ENCODE data around the gene FBXO47. TPM values are rescaled to one million over a fixed set of nuclear protein-coding genes. Genes with fewer than 3 reads are reported as not detected.
A peak's percentile ranks its signal among the peaks of the same experiment; 100 is the strongest.
"Not testable (repeated sequence)": the region's sequence is repeated elsewhere in the genome, so short reads cannot be mapped to it uniquely, and the experiment has no call there.

FBXO47 gene
- total and polyA plus RNA-seq, 12 donors: not detected

GRCh38 chr17:38976187-38976551 is 9.0 kb upstream of the FBXO47 start:
- peak in 1 of 9 donors; percentile 2 for TF ChIP-seq CTCF (IDR thresholded peaks at IDR 0.05)
- H3K27ac ChIP-seq: not testable (repeated sequence)
- WGBS, 2 donors: 69 to 86% methylated on average over 6 of the region's 6 CpGs

GRCh38 chr17:38970804-38971203 is 3.6 kb upstream of the FBXO47 start:
- no peaks in the 10 kb centered on the region for H3K36me3 ChIP-seq
- no peaks in the 10 kb centered on the region for H3K9me3 ChIP-seq
- no peak overlapping the region for H3K27ac ChIP-seq
- intact Hi-C loops (cut with DNase I): loop anchor here in 3 of 10 donors (10.0 kb wide), 2 partner anchors 264 to 274 kb away; no protein-coding TSS in a partner anchor
- no peak for TF ChIP-seq CTCF (IDR thresholded peaks at IDR 0.05)
- ATAC-seq: no peak
- DNase-seq: no peak
- no peak overlapping the region for H3K4me3 ChIP-seq
- WGBS, 2 donors: 89 to 93% methylated on average over 5 of the region's 5 CpGs
- H3K27me3 ChIP-seq: no peaks in the 10 kb centered on the region
- H3K4me1 ChIP-seq: peaks cover 0 to 15% (median 0%) of the 10 kb centered on the region in 9 donors

More at GRCh38 chr17:38976187-38976551, 9.0 kb upstream of the FBXO47 start:
- H3K27me3 ChIP-seq, ATAC-seq, H3K4me3 ChIP-seq, H3K4me1 ChIP-seq, H3K9me3 ChIP-seq, H3K36me3 ChIP-seq, DNase-seq: not testable (repeated sequence)
- intact Hi-C loops (cut with DNase I): loop anchor here in 3 of 10 donors (10.0 kb wide), 2 partner anchors 259 to 269 kb away; no protein-coding TSS in a partner anchor

- WGBS, 2 donors: 80 to 84% methylated on average over 4 of the region's 4 CpGs
- H3K27ac ChIP-seq: no peak overlapping the region
- no peaks in the 10 kb centered on the region for H3K27me3 ChIP-seq
- no peaks in the 10 kb centered on the region for H3K9me3 ChIP-seq
- TF ChIP-seq CTCF (IDR thresholded peaks at IDR 0.05): no peak
- H3K4me3 ChIP-seq: no peak overlapping the region
- no peak for DNase-seq
- peaks cover 0 to 11% (median 0%) of the 10 kb centered on the region in 9 donors for H3K4me1 ChIP-seq
- intact Hi-C loops (cut with DNase I): loop anchor here in 3 of 10 donors (10.0 kb wide), 2 partner anchors 265 to 275 kb away; no protein-coding TSS in a partner anchor
- no peak for ATAC-seq
- H3K36me3 ChIP-seq: no peaks in the 10 kb centered on the region
Observed at GRCh38 chr17:38970128-38970527, 2.9 kb upstream of the FBXO47 start.

GRCh38 chr17:38969281-38969680 is 2.1 kb upstream of the FBXO47 start:
- no peak overlapping the region for H3K4me3 ChIP-seq
- H3K27me3 ChIP-seq: no peaks in the 10 kb centered on the region
- peaks cover 0 to 11% (median 0%) of the 10 kb centered on the region in 9 donors for H3K4me1 ChIP-seq
- H3K36me3 ChIP-seq: no peaks in the 10 kb centered on the region
- no peak for ATAC-seq
- H3K9me3 ChIP-seq: no peaks in the 10 kb centered on the region
- peak in 1 of 2 donors; percentile 17 for DNase-seq
- intact Hi-C loops (cut with DNase I): loop anchor here in 3 of 10 donors (5.0 to 10.0 kb wide), 3 partner anchors 94 to 183 kb away; partner anchors contain the start of genes LASP1 (in 2 of the 3) and PLXDC1 (in 1 of the 3)
- no peak for TF ChIP-seq CTCF (IDR thresholded peaks at IDR 0.05)
- no peak overlapping the region for H3K27ac ChIP-seq
- 62 to 72% methylated on average over 4 of the region's 4 CpGs for WGBS, 2 donors

Data from heart right ventricle (tissue), 16 donors.